Measurements from ENCODE around the gene CCDC126.

CCDC126 gene

DNA sequence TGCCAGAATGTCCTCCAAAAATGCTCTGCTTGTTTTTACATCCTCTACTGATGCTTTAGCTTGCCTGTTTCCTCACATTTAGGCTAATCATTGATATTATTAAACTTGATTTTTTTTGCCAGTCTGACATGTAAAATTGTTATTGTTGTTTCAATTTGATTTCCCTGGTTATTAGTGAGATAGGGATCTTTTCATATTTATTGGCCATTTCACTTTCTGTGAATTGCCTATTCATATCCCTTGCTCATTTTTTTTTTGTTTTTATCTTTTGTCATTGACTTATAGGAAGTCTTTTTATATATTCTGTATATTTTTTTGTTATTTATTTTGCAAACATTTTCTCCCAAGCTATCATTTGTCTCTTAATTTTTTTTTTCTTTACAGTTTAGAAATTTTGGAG lies 96.0 kb downstream of the CCDC126 start:
- TF ChIP-seq, protein P1, sequence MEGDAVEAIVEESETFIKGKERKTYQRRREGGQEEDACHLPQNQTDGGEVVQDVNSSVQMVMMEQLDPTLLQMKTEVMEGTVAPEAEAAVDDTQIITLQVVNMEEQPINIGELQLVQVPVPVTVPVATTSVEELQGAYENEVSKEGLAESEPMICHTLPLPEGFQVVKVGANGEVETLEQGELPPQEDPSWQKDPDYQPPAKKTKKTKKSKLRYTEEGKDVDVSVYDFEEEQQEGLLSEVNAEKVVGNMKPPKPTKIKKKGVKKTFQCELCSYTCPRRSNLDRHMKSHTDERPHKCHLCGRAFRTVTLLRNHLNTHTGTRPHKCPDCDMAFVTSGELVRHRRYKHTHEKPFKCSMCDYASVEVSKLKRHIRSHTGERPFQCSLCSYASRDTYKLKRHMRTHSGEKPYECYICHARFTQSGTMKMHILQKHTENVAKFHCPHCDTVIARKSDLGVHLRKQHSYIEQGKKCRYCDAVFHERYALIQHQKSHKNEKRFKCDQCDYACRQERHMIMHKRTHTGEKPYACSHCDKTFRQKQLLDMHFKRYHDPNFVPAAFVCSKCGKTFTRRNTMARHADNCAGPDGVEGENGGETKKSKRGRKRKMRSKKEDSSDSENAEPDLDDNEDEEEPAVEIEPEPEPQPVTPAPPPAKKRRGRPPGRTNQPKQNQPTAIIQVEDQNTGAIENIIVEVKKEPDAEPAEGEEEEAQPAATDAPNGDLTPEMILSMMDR (IDR thresholded peaks at IDR 0.05; ENCODE audit: low read depth, low read length, missing control alignments), result no peak
- no peak overlapping the region for H3K4me3 ChIP-seq (ENCODE audit: low read depth, low read length)
- DNase-seq (ENCODE audit: low read depth), result no peak
